Thoracic aorta (tissue), 2 donors: ENCODE measurements around the gene MT3. TPM values are rescaled to one million over a fixed set of nuclear protein-coding genes. Genes with fewer than 3 reads are reported as not detected.

Experiments
- ATAC-seq: fragments of 150-250 bp; one replicate; pipeline ENCODE4 v1.8.0; 2017; ENCODE audit warnings: low read depth; ENCODE audit not compliant: insufficient number of reproducible peaks, low FRiP score
- DNase-seq: peaks from one replicate; pipeline ENCODE4 v3.0.0-alpha.2; 2020; ENCODE audit warnings: low spot score
- H3K27ac ChIP-seq, 2 donors: fragments of 200-600 bp; sonication (generic); 1 replicate in 1 of 2; 2 replicates in 1 of 2; pipeline ENCODE4 v1.5.1; 2016; ENCODE audit warnings: mild to moderate bottlenecking in 2 of 2, moderate library complexity in 2 of 2
- H3K27me3 ChIP-seq: fragments of 200-600 bp; sonication (generic); replicated peaks from 2 replicates; pipeline ENCODE4 v1.6.0; 2016; ENCODE audit warnings: mild to moderate bottlenecking; ENCODE audit not compliant: insufficient read depth
- H3K36me3 ChIP-seq: fragments of 200-600 bp; sonication (generic); one replicate; pipeline ENCODE4 v1.5.1; 2016
- H3K4me1 ChIP-seq, 2 donors: fragments of 200-600 bp; sonication (generic); 1 replicate in 1 of 2; 2 replicates in 1 of 2; pipeline versions ENCODE4 v1.5.1 to v1.6.0; 2016; ENCODE audit warnings: low read depth in 2 of 2, mild to moderate bottlenecking in 1 of 2; ENCODE audit not compliant: control insufficient read depth in 1 of 2
- H3K4me3 ChIP-seq: fragments of 200-600 bp; sonication (generic); 2 replicates; pipeline ENCODE4 v1.5.1; 2016; ENCODE audit warnings: mild to moderate bottlenecking
- H3K9me3 ChIP-seq: fragments of 200-600 bp; sonication (generic); 2 replicates; pipeline ENCODE4 v1.5.1; 2016
- CTCF ChIP-seq: fragments of 200-600 bp; sonication (generic); IDR thresholded peaks from one replicate; pipeline ENCODE4 v1.5.1; 2019; ENCODE audit warnings: antibody characterized with exemption
- total RNA-seq, 2 donors: library from RNA; depleted of rRNA; stranded (reverse); fragments of >200 nt; gene quantifications; one replicate each; pipeline versions ENCODE4 v1.1.0 to v1.2.3, GENCODE V29; 2016

MT3 gene
- total RNA-seq, 2 donors from 2014 or later: not detected

GRCh38 chr16:56603589-56603988 is 14.3 kb downstream of the MT3 start:
- ATAC-seq (no peak), DNase-seq (no peak)
- no peaks in the 10 kb centered on the region for H3K36me3 ChIP-seq
- H3K4me1 ChIP-seq: peaks cover 14 to 21% of the 10 kb centered on the region in 2 donors
- H3K4me3 ChIP-seq: no peak overlapping the region
- H3K27ac ChIP-seq: no peak overlapping the region
- peak; percentile 46 for TF ChIP-seq CTCF
- no peaks in the 10 kb centered on the region for H3K27me3 ChIP-seq
- no peaks in the 10 kb centered on the region for H3K9me3 ChIP-seq

- peak overlapping the region in 1 of 2 donors; percentile 93 for H3K27ac ChIP-seq
- TF ChIP-seq CTCF: no peak
- no peak for DNase-seq
These were observed 15.6 kb downstream of the MT3 start for GRCh38 chr16:56604966-56605365.

GRCh38 chr16:56605475-56605874 is 16.1 kb downstream of the MT3 start:
- TF ChIP-seq CTCF: no peak
- Histone ChIP-seq H3K36me3 (no peaks in the 10 kb centered on the region), H3K9me3 (no peaks in the 10 kb centered on the region), H3K27ac (peak overlapping the region; percentile 92 to 93), H3K4me1 (peaks cover 21 to 27% of the 10 kb centered on the region in 2 donors), H3K4me3 (no peak overlapping the region), H3K27me3 (no peaks in the 10 kb centered on the region)
- DNase-seq (no peak), ATAC-seq (no peak)

More at GRCh38 chr16:56604966-56605365, 15.6 kb downstream of the MT3 start:
- H3K36me3 ChIP-seq: no peaks in the 10 kb centered on the region
- no peaks in the 10 kb centered on the region for H3K27me3 ChIP-seq
- peaks cover 15 to 22% of the 10 kb centered on the region in 2 donors for H3K4me1 ChIP-seq
- no peak for ATAC-seq
- H3K4me3 ChIP-seq: no peak overlapping the region
- H3K9me3 ChIP-seq: no peaks in the 10 kb centered on the region

GRCh38 chr16:56606071-56606475 is 16.7 kb downstream of the MT3 start:
- Histone ChIP-seq H3K27ac (peak overlapping the region; percentile 92 to 93), H3K9me3 (no peaks in the 10 kb centered on the region), H3K4me3 (no peak overlapping the region), H3K36me3 (no peaks in the 10 kb centered on the region), H3K27me3 (no peaks in the 10 kb centered on the region), H3K4me1 (peaks cover 26 to 33% of the 10 kb centered on the region in 2 donors)
- ATAC-seq (no peak), DNase-seq (no peak)
- no peak for TF ChIP-seq CTCF

GRCh38 chr16:56606476-56607108 is 17.3 kb downstream of the MT3 start:
- Histone ChIP-seq H3K27ac (peak overlapping the region; percentile 92 to 93), H3K9me3 (no peaks in the 10 kb centered on the region), H3K36me3 (no peaks in the 10 kb centered on the region), H3K4me1 (peaks cover 29 to 38% of the 10 kb centered on the region in 2 donors), H3K4me3 (peak overlapping the region; percentile 4), H3K27me3 (no peaks in the 10 kb centered on the region)
- DNase-seq: no peak
- no peak for TF ChIP-seq CTCF
- no peak for ATAC-seq
